Stimulated activated CD4-positive, alpha-beta T cell treated with anti-CD3 and anti-CD28 coated beads, Interleukin-4, amount 100 ng/mL, for 4 hours (primary cell): ENCODE data around the gene OR6C76.

ENCODE experiments used
- DNase-seq, 2 experiments: peaks; one replicate each; pipeline ENCODE4 v3.0.0-alpha.2; 2020

The OR6C76 gene

GRCh38 chr12:55470088-55470829 lies 44.2 kb downstream of the OR6C76 start, which contains the start of gene OR6C70:
Gene OR6C70 (minus strand): TSS chr12:55470138. CDS start chr12:55470138, 0 bp downstream.
- no peak for DNase-seq

GRCh38 chr12:55472264-55472663 lies 46.2 kb downstream of the OR6C76 start:
- DNase-seq = no peak
